HG03469 (cell line): Measurements from ENCODE around the gene LAMA2.

Experiments
- ATAC-seq: cut with Tn5 transposase; IDR thresholded peaks from one replicate; pipeline ENCODE4 v1.9.1; 2021; ENCODE audit warnings: mild to moderate bottlenecking, moderate library complexity, moderate number of reproducible peaks; ENCODE audit not compliant: unreplicated experiment

Gene LAMA2

DNA sequence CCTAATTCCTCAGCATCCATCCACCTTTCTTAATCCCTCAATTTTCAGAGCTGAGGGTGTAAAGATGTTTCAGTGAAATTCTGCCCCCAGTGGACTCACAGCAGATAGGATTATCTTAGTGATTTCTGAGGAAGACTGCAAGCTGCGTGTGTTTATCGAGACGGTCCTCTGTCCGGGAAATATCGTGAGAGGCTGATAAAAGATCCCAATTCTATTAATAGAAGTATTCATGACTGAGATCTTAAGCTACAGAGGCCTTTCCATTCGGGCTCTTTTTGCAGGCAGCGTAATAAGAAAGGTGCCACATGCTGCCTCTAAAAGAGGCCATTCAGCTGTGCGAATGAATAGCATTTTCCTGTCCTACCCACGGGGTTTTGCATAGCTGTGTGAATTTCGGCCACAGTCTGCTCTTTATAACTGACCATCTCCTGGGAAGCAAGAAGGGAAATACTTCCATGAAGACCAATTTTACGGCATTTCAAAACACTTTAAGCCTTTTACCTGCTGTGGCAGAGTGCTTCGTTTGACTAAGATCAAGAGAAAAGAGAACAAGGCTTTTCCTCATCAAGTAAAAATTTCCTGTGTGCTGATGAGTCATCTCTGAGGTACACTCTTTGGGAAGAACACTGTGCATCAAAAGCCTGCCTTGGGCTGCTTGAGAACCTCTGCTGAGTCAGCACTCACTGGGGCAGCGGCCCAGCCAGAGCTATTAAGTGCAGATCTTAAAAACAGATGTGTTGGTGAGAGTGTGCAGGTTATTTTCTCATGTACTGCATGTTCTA, 618.2 kb downstream of the LAMA2 start:
- ATAC-seq: no peak

DNA sequence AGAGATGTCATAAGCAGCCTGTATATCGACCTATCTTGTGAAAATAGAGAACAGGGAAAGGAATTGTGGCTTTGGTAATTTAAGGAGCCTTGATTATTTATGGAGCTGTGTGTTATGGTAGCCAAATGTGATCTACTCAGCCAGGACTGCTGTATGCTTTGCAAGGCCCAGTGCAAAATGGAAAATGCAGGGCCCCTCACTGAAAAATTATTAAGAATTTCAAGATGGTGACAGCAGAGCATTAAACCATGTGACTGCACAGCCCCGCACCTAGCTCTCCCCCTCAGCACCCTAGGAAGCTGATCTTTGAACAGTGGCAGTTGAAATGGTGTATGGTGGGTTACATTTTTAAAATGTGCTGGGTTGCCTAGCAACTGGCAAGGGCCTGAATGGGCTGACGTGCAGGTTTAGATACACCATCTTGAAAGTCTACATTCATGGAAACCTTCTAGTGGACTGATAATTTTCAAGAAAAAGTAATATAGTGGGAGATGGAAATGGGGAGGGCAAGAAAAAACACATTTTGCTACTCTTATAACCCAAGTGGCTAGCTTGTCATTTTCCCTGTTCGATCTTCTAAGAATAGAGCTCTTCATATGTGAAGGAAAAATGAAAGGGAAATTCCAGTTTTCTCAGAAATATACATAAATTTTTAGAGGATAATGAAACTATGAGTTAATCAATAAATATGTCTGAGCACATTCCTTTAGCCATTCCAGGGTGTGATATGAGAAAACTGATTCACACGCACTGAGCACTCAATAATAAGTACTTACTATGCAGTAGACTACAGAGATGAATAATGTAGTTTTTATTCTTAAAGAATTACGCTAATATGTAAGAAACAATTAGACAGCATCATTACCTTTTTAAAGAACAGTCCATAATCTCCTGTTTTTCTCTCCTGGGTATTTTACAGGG, 619.1 kb downstream of the LAMA2 start:
- ATAC-seq: no peak

DNA sequence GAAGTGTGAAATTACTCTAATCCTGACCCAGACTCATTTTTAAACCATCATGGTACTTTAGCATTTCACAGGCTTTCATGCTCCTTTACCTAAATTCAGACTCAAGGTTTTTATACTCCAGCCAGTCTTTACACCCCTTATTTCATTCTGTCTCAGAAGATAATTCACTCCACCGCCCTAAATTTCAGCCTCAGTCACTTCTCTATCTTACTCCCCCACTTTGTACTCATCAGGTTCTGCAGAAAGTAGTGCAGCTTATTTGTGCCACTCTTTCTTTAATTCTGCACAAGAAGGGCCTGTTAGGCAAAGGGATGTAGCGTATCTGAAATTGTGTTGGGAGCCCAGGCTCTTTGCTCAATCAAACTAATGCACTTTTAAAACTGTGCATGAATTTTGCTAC, 621.5 kb downstream of the LAMA2 start:
- ATAC-seq: no peak

DNA sequence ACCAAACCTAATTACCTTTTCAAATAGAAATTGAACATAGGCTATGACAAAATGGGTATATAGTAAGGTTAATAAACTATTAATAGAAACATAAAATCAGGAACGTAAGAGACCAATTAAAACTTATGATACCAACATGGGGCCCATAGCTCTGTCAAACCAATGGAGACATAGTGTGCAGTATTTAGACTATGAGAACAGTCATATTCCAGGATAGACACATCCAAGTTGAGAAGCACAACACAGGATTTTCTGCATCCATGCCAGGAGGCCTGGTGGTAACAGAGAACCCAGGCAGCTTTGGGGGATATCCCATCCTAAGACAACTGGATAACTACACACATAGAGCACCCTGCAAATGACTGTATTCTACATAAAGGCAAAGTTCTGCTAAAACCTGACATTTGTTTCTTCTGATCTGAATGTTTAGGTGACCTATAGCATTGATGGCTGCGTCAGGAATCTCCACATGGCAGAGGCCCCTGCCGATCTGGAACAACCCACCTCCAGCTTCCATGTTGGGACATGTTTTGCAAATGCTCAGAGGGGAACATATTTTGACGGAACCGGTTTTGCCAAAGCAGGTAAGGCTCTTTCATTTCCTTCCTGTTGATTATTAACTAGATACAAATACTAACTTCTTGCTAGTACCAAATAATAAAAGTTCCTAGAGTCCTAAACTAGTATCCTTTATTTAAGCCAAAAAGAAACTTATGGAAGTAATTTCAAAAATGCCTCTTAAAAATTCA, 624.3 kb downstream of the LAMA2 start:
- no peak for ATAC-seq

DNA sequence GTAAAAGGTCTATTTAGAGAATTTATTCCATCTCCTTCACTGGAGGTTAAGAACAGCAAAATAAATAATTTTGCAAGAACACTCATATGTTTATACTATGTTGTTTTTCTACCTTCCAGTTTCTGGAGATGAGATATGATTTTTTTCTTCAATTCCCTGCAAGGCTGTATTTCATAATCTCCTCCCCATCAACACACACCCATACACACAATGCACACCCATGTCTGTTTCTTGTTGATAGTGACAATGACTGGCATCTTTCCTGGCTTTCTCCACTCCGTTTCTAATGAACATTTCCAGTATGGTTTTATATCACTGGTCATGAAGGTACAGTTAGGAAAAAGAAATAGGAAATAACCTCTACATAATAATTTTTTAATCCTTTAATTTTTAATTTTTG, 624.9 kb downstream of the LAMA2 start:
- no peak for ATAC-seq

DNA sequence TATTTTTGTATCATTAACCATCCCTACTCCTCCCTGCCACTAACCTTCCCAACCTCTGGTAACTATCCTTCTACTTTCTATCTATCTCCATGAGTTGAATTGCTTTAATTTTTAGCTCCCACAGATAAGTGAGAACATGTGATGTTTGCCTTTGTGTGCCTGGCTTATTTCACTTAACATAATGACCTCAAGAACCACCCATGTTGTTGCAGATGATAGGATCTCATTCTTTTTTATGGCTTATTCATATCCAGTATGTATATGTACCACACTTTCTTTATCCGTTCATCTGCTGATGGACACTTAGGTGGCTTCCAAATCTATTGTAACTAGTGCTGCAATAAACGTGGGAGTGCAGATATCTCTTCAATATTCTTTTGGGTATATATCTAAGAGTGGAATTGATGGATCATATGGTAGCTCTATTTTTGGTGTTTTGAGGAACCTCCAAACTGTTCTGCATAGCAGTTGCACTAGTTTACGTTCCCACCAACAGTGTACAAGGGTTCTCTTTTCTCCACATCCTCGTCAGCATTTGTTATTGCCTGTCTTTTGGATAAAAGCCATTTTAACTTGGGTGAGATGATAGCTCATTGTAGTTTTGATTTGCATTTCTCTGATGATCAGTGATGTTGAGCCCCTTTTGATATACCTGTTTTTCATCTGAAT, 625.7 kb downstream of the LAMA2 start:
- ATAC-seq: no peak

DNA sequence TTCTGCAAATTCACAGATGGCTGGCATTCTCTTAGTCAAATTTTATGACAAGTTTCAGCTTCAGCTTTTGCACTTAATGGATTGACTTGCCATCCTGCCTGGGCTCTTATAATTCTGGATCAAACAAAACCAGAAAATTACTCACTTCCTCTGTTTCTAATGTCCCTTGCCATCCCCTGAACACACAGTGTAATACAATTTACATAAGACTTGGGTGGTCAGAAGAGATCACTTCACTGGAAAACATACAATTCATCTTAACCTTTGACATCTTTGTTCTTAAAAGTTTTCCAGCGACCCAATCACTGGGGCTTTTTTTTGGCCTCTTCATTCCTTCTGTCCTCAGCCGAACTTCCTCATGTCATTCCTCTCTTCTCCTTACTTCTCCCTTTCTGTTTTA, 628.0 kb downstream of the LAMA2 start:
- ATAC-seq: no peak

DNA sequence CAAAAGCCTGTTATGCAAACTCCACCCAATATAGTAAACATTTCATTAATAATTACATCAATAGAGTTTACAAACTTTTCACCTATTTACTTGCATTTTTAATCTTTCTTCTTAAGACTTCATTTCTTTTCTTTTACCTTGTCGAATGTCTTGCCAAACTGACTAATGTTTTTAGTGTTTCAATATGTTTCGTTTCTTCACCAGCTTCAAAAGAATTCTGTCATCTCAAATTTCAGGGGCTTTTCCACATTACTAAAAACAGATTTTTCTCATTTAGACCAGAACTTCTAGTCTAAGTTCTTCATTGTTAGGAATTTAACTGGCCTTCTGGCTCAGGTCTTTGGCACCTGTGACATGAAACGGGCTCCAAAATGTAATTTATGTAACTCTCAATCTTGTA, 630.5 kb downstream of the LAMA2 start:
- ATAC-seq: no peak

DNA sequence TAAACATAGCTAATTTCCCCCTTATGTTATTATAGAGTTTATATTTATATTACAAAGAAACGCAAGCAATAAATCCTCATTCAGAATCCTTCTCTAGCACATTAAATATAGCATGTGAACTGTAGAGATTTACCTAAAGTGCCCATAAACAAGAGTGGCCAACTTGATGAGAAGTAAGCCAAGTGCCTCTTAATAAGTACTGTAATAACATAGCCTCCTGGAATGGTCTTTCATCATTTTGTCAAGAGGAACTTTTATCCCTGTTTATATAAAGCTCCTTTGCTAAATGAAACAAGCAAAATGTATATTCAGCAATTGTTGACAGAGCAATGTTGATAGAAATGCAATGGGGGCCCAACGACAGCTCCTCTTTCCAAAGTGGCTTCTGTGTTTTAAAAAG, 632.1 kb downstream of the LAMA2 start:
- no peak for ATAC-seq

DNA sequence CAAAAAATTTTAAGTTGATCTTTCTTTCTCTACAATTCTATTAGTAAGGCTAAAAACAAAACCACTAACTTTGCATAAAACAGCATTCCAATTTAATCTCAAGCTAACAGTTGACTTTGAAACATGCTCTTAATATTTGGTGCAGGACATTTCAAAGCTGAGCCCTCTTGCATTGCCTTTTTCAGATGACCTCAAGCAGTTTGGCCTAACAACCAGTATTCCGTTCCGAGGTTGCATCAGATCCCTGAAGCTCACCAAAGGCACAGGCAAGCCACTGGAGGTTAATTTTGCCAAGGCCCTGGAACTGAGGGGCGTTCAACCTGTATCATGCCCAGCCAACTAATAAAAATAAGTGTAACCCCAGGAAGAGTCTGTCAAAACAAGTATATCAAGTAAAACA, 633.1 kb downstream of the LAMA2 start:
- no peak for ATAC-seq

DNA sequence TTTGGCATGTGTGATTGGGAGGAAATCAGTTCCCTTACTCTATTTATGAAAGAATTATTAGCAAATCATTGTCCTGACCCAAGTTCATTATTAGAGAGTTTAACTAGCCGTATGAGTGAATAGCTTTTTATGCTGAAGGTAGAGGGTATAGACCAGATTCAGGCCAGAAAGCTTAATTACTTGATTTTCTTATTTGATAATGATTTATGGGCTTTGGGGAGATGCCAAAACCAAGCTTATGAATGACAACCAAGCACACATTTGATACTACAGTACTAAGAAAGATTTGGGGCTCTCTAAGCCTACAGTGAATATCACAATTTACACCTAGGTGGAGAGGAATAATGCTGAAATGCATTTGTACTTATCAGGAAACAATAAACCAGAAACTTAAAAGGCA, 633.8 kb downstream of the LAMA2 start:
- no peak for ATAC-seq

DNA sequence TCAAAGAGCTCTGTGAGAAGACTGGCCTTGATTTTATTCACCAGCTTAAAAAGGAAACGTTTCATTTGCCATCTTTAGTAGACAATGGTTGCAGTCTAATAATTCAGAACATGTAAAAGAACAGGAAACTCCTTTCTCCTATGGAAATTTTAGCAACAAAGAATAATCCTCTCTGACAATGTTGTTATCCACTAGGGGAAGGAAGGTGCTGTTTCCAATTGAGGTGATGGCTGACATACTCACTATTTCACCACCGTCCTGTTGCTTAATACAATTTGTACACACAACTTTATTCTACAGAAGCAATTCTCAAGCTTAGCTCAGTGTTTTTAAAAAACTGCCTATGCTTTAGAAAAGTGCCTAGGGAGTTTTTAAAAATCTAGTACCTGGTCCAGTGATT, 634.4 kb downstream of the LAMA2 start:
- ATAC-seq: no peak

DNA sequence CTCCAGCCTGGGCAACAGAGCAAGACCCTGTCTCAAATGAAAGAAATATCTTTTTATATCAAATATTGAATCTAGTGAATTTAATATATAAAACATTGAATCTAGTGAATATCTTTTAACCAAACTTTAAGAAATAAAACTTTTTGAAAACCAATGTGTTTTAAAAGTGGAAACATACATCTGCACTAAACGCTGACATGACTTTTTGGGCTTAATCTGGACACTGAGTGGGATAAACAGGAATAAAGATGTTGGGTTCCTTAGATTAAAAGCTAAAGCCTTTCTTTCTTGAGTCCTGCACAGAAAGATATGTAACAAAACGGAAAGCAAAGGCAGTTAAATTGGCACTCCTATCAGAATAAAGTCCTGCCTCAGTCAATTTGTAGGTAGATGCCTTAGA, 636.8 kb downstream of the LAMA2 start:
- ATAC-seq: no peak

DNA sequence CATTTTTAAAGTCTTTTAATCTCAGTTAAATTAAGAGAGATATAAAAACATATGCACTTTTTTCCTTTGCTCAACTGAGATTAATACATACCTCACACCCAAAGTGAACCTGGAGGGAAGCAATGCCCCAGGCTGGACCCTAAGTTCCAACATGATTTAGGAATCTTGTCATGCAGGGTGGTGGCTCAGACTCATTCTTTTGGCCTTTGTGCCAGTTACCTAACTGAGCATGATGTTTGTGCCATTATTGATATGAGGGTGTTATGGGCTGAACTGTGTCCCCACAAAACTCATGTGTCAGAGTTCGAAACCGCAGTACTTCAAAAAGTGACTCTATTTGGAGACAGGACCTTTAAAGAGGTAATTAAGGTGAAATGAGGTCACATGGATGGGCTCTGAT, 639.0 kb downstream of the LAMA2 start:
- no peak for ATAC-seq

DNA sequence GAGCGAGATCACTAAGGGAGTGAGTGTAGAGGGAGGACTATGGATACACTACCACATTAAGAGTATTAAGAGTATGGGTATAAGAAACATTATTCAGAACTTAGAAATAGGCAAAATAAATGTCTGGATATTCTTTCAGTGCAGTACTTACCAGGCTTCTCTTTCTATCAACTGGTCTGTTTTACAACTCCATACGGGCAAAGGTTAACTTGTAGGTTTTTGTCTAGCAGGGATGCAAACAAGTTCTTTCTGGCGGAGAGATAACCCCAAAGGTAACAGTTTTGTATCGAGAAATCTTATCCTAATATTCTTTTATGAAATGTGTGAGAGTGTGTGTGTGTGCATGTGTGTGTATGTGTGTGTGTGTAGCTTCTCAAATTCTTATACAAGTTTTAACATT, 640.9 kb downstream of the LAMA2 start:
- ATAC-seq: no peak

DNA sequence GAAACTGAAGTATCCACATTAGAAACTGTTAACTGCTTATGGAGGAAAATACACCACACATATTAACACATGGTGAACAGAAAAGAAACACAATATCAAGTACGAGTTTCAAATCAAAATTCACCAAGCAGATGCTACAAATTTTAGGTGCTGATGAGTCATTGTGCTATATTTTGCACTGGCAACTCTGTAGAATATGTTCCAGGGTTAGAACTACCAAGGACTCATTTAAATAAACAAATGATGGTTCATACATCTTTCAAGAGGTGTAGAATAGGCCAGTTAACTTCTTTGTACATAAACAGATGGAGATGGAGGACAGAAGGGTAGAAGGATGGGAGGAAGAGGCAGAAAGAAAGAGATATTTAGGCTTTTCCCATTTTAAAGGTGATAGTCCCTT, 642.1 kb downstream of the LAMA2 start:
- no peak for ATAC-seq

DNA sequence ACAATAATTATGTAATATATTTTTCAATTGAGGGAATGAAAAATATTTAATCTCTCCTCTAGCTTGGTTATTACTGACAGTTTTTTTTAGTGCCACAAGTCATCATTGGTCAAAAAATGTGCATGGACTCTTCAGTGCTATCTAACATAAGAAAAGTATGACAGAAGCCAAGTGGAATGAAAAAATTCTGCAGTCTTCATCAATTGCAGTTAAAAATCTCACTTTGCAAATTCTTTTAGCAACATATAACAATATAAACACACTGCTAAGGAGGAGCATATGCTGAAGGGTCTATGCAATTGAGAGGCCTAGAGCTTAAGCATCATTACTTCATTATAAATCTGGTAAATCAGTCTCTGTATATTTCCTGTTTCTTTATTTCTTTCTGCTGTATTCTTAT, 652.0 kb downstream of the LAMA2 start:
- ATAC-seq: no peak

DNA sequence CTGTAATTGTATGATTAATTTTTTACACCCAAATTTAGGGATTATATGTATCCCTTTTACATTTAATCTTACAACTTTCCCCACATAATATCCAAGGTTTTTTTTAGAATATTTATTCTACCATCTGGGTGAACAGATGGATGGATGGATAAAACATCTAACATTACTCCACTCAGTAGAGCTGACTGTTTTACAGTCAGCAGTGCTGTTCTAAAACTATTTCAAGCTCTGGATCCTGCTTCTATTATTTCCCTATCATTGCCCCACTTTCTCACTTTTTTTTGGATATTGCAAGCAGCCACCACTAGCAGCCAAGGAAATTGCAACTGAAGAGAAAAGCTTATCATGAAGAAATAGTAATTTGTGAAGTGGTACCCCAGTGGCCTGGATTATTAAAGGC, 653.3 kb downstream of the LAMA2 start:
- ATAC-seq: no peak

DNA sequence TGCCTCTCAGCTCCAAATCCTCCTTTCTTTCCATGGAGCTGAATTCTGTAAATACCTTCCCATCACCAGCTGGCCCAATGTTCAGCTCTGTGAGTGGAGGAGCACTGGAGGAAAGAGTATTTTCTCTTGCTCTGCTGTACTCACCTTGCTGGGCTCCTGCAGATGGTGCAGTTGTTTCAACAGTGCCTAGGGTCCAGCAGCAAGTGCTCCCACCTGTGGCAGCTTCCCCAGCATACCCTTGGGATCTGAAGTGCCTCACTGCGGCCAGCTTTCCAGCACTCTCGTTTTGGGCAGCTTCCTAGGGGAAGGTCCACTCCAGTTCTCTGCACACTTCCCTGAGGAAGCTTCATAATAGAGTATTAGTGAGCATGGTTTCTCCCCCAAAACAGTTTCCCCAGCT, 656.1 kb downstream of the LAMA2 start:
- no peak for ATAC-seq

DNA sequence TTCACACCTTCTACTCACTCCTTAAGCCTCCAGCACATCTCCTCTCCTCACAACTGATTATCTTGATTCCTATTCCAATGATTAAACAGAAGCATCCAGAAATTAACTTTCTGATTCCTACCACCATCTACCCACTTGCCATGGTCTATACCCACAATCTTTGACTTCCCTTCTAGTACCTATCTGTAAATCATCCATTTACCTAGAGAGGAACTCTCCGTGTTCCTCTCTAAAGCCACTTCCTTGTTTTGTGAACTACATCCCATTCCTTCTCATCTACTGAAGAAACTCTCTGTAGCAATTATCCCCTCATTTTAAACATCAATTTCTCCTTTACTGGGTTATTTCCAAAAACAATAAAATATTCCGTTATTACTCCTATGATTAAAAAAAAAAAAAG, 659.8 kb downstream of the LAMA2 start:
- ATAC-seq: no peak

DNA sequence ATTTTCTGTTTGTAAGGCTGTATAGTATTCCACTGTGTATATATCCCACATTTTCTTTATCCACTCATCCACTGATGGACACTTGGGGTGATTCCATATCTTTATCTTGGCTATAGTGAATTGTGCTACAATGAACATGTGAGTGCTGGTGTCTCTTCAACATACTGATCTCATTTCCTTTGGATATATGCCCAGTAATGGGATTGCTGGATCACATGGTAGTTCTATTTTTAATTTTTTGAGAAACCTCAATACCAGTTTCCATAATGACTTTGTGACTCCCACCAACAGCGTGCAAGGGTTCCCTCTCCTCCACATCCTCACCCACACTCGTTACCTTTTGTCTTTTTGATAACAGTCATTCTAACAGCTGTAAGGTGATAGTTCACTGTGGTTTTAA, 661.0 kb downstream of the LAMA2 start:
- ATAC-seq: no peak
